ENCODE measurements around the gene CAMTA2.
A peak's percentile ranks its signal among the peaks of the same experiment; 100 is the strongest.

Gene CAMTA2

GRCh38 chr17:4945176-4945943, 42.1 kb downstream of the CAMTA2 start:
- peak; percentile 68 for DNase-seq (ENCODE audit: extremely low read depth, low read depth)
- TF ChIP-seq CTCF (IDR thresholded peaks at IDR 0.05; ENCODE audit: low read depth, low read length) = no peak

- no peak for DNase-seq (ENCODE audit: extremely low read depth, low read depth)
- TF ChIP-seq CTCF (IDR thresholded peaks at IDR 0.05; ENCODE audit: low read depth, low read length) = no peak
These were observed 42.8 kb downstream of the CAMTA2 start for GRCh38 chr17:4944554-4945175.

- TF ChIP-seq CTCF (IDR thresholded peaks at IDR 0.05; ENCODE audit: low read depth, low read length) = no peak
These were observed 43.3 kb downstream of the CAMTA2 start for GRCh38 chr17:4944163-4944553.

GRCh38 chr17:4942760-4943508, 44.5 kb downstream of the CAMTA2 start:
- TF ChIP-seq CTCF (IDR thresholded peaks at IDR 0.05; ENCODE audit: low read depth, low read length) = no peak
- no peak for DNase-seq (ENCODE audit: extremely low read depth, low read depth)

More at GRCh38 chr17:4944163-4944553, 43.3 kb downstream of the CAMTA2 start:
- DNase-seq (ENCODE audit: extremely low read depth, low read depth) = no peak

- no peak for DNase-seq (ENCODE audit: extremely low read depth, low read depth)
- no peak for TF ChIP-seq CTCF (IDR thresholded peaks at IDR 0.05; ENCODE audit: low read depth, low read length)
These were observed 46.2 kb downstream of the CAMTA2 start for GRCh38 chr17:4941319-4941610.

- no peak for DNase-seq (ENCODE audit: extremely low read depth, low read depth)
- TF ChIP-seq CTCF (IDR thresholded peaks at IDR 0.05; ENCODE audit: low read depth, low read length) = no peak
These were observed 46.7 kb downstream of the CAMTA2 start for GRCh38 chr17:4940555-4941318.

All from AG09319 (cell line).